ENCODE results near the gene MUC6.

Gene MUC6

GRCh38 chr11:970319-970871 is 66.1 kb downstream of the MUC6 start:
- DNase-seq: no peak

GRCh38 chr11:969651-970205 is 66.8 kb downstream of the MUC6 start:
- no peak for DNase-seq

GRCh38 chr11:968822-969221 is 67.7 kb downstream of the MUC6 start:
- DNase-seq: no peak

- no peak for DNase-seq
Measured at GRCh38 chr11:967995-968751, 68.3 kb downstream of the MUC6 start.

GRCh38 chr11:965206-965775 is 71.2 kb downstream of the MUC6 start:
- DNase-seq: no peak

GRCh38 chr11:963852-964251 is 72.7 kb downstream of the MUC6 start:
- DNase-seq: no peak

Measured in anterior cingulate cortex (tissue), 58 donors.